ENCODE data around the gene APOL1.

Gene APOL1

DNA sequence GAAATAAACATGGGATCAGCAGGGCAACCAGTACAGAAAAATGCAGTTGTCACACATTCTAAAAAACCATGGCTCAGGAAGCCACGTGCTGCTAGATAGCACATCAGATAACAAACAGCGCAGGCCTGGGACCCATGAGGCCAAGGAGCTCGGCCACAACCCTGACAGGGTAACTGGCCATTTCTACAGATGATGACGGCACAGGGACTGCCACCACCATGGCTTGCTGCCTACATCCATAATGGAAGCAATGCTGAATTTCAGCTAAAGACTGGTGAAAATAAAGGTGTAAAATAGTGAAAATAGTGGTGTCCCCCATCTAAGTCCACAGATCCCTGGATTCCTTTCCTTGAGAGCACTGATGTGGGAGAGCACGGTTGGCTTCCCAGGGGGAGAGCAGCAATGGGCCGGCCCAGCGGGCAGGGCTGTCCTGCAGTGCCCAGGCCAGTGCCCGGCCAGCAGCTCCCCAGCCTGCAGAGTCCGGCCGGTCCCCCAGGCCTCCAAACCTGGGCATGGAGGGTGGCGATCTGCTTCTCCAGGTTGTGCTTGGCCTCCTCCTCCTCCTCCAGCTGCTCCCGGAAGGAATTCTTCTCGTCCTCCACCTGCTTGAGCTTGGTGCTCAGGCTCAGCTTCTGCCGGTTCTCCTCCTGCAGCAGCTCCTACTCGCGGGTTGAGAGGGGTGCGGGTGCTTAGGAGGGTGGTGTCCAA lies 40.0 kb downstream of the APOL1 start:
- no peak for DNase-seq (ENCODE audit: low read depth)

DNA sequence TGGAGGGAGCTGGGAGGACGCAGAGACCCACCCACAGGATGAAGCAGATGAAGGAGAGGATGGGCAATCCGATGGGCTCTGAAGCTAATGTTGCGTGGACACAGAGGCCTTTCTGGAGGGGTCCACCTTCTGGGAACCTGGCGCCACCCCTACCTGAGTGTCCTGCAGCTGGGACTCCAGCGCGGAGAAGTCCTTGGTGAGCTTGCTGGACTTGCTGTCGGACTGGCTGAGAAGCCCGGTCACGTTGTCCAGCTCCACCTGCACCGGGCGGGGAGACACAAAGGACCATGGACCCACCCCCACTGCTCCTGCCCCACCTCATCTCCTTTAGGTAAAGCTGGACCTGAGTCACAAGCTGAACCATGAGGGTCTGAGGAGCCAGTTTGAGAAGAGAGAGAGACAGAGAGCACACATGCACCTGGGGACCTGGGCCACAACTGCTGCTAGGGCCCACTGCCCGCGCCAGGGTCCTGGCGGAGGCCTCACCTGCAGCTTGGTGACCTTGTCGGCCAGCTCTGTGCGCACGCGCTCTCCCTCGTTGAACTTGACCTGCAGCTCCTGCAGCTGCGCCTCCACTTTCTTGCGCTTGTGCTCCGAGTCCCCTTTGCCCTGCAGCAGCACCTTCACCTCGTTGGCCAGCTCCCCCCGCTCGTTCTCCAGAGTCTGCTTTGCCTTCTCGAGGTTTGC lies 40.8 kb downstream of the APOL1 start:
- DNase-seq (ENCODE audit: low read depth), result no peak

DNA sequence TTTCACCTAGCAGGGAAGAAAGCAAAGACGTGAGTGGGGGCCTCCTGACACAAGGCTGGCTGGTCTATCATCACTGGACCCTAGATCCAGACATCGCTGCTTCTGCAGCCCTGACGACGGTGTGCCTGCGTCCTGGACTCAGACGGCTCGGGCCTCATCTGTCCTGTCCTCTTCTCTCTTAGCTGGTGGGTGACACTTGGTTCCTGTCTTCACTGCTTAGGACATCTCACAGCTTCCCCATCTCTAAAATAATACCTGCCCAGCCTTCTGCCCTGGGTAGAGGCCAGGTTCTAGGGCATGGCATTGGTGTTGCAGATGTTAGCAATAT lies 41.3 kb downstream of the APOL1 start:
- DNase-seq (ENCODE audit: low read depth), result no peak

DNA sequence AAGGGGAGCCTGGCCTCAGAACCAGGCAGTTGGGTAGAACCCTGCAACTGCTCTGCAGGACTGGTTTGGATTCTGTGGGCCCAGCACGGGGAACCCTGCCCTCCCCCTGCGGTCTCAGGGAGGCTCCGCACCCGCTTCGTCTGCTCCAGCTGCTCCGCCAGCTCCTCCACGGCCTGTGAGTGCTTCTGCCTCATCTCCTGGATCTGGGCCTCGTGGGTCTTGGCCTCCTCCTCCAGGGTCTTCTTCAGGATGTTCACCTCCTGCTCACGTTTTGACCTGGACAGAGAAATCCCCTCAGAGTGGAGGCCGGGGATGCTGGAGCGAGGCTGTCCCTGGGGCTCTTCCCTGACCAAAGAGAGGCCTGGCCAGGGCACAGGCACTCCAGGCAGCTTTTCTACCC lies 41.9 kb downstream of the APOL1 start:
- no peak for DNase-seq (ENCODE audit: low read depth)

DNA sequence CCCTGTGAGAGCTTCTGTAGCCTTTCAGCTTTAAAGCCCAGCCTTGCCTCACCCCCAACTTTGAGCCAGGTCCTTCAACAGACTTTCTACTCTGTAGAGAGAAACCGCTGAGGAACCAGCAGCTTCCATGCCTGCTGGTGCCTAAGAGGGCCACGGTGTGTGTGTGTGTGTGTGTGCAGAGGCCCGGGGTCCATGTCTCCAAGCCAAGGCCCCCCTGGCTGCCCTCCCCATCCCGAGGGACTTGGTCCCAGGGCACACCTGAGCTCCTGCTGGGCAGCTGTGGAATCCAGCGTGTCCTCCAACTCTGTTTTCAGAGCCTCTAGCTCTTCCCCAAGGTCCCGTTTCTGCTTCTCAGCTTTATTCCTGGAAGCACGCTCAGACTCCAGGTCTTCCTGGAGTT lies 42.3 kb downstream of the APOL1 start:
- no peak for DNase-seq (ENCODE audit: low read depth)

DNA sequence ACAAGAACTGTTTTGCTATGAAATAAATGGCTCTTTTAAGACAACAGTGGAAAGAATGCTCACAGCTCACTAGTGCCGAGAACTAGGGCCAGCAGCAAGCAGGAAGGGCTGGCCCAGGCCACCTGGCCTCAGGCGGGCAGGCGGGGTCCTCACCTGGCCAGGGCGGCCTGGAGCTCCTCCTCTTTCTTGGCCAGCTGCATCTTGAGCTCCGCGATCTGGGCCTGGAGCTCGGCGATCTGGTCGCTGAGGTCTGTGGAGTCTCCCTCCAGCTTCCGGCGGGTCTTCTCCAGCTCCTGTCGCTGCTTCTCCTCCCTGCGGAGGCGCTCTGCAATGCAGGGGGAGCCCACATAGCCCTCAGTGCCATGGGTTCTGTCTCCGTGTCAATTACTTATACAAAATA lies 43.8 kb downstream of the APOL1 start:
- DNase-seq (ENCODE audit: low read depth), result no peak

DNA sequence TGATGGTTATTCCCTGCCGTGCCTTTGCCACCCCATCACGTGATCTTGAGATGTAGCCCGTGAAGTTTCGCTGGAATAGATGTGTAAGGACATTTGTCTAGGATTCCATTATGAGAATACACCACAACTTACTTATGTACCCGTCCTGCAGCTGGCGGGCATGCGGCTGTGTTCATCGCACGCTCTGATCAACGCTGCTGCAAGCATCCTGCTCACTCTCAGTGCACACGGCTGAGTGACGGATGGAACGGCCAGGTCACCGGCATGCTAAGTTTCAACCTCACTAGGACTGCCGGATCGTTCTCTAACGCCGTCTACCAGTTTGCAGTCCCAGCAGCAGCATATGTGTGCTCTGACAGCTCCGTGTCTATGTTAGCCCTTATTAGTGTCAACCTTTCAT lies 44.6 kb downstream of the APOL1 start:
- DNase-seq (ENCODE audit: low read depth), result no peak

DNA sequence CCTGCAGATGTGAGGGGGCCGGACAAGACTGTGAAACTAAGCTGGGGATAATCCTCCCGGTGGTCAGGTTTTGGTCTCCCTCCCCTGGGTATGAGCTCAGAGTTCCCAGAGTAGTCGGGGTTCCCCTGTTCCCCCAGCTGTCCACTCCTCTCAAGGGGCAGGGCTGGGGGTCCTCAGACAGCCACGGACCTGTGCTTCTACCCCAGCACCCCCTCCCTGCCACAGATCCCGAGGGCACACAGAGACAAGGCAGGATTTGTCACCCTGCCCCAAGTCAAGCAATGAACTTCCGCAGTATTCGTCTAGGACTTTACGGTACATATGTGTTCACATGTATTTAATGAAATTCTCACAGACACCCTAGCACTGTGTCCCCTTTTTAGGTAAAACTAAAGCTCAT lies 45.2 kb downstream of the APOL1 start:
- DNase-seq (ENCODE audit: low read depth), result no peak

DNA sequence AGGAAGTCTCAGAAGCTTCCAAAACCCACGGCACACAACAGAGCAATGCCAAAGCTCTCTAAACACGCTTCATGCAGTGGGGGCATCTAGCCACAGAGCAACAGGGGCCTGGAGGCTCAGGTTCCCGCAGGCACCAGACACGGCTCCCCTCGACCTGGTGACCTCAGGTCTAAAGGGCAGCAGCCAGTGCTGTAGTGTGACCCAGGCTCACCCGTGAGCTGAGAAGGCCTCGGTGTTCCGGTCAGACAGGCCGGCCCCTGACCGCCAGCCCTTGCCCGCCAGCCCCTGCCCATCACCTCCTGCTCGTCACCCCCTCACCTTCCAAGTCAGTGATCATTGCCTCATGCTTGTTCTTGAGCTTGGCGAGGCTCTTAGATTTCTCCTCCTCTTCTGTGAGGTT lies 45.7 kb downstream of the APOL1 start:
- DNase-seq (ENCODE audit: low read depth), result no peak

DNA sequence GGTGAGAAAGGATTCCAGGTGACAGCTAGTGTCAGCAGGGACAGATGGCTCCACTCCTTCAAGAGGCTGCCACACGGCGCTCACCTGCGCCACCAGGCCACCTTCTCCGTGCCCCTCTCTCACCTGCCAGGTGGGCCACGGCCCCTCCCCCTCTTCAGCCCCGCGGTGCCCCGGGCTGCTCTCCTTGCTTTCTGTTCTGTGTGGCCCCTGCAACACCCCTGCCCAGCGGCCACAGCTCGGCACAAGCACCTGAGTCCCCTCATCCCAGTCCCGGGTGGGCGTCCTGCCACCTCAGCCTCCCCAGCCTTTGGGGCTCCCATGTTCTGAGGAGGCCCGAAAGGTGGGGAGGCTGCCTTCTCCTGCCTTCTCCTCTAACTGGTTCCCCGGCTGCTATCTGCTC lies 46.4 kb downstream of the APOL1 start:
- DNase-seq (ENCODE audit: low read depth), result no peak

DNA sequence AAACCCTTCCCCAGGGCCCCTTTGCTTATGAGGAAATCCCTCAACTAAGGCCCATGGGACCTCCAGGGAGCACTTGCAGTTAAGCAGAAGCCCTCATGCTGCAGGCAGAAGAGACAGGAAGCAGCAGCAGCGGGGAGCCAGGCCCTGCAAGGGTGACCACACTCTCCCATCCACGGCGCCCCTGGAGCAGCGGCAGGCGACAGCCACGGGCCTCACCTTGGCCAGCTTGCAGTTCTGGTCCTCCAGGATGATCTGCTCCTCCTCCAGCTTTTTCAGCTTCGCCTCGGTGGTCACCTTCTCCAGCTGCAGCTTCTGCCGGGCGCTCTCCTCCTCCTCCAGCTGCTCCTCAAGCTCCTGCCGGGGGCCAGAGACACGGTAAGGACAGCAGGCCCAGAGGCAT lies 47.0 kb downstream of the APOL1 start:
- no peak for DNase-seq (ENCODE audit: low read depth)

DNA sequence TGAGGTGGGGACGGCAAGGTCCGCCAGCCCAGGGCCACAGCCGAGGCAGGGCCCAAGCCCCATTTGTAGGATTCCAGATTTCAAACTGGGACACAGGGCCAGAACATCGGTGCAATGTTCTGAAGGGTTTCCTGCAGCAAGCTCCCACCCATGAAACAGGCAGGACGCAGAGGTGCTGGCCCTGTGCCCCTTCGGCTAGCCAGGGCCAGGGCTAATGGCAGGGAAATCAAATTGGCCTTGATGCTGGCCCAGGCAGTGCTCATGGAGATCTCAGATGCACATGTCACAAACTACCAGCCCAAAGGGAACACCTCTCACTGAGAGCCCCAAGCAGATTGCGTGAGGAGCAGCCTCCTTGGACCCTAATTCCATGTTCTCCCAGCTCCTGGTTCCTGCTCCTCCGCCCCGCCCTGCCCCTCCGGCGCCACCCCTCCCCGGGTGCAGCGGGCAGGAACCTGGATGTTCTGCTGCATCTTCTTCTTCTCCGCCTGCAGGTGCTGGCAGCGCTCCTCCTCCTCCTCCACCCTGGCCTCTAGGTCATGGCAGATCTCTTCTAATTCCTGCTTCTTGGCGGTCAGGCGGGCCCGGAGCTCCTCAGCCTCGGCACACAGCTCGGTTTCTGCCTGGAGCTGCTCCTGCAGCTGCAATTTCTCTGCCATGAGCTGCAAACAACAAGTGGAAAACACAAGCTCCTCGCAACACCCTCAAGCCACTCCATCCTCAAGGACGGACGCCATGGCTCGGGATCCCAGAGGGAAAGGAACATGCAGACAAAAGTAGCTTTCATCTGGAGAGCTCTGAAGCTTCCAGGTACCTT lies 47.7 kb downstream of the APOL1 start:
- no peak for DNase-seq (ENCODE audit: low read depth)

DNA sequence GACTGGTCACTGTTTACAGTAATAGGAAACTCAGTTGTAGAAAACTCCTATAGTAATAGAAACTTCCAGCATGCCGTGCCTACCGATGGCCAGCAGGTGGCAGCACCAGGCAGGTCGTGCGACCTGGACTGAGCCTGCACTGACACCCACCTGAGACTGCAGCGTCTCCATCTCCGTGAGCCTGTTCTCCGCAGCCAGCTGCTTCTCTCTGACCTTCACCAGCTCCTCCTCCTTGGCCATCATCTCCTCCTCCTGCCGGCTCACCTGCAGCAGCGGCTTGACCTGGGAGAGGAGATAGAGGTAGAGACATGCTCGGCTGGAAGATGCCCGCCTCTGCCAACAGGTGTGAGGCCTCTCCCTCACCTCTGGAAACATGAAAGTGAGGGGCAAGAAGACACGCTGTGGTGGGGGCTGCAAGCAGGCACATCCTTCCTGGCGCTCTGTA lies 48.5 kb downstream of the APOL1 start:
- no peak for DNase-seq (ENCODE audit: low read depth)

DNA sequence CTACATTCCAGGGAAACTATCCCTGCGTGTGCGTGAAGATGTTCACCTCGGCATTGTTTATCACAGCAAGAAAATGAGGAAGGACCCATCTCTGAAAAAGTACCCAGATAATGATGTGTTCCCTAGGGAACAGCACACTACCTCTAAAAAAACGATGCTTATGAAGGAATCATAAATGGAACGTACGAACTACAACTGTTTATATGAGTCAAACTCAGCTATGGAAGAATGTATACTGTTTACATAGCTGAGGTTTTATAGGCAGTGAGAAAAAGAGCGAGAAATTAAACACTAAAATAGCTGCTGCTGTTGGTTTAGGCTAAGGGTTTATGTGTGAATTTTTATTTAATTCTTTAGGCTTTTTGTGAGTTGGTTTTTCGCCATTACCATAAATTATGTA lies 48.9 kb downstream of the APOL1 start:
- DNase-seq (ENCODE audit: low read depth), result no peak

DNA sequence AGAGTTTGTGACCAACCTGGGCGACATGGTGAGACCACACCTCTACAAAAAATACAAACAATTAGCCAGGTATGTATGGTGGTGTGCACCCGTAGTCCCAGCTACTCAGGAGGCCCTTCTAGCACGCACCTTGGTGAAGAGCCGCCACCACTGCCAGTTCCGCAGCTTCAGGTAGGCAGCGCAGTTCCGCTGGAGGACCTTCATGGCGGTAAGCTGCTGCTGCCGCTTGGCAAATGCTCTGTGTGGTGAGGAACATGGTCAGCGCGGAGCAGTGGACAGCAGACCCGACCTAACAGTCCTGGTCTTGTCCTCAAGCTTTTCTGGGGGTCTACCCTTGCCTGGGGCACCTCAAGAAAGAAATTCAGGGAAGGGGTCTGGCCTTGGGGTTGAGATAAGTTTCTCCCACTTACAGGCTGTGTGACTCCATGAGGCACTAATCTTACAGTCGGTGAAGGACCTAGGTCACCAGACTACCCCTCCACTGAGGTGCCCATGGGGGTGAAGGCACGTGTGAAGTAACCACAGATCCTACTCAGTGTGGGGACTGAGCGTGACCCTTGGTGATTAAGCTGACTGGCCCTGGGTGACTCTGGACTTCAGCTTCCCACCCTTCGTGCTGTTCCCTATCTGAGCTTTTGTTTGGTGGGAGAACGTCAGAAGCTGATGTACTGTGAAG lies 49.6 kb downstream of the APOL1 start:
- no peak for DNase-seq (ENCODE audit: low read depth)

DNA sequence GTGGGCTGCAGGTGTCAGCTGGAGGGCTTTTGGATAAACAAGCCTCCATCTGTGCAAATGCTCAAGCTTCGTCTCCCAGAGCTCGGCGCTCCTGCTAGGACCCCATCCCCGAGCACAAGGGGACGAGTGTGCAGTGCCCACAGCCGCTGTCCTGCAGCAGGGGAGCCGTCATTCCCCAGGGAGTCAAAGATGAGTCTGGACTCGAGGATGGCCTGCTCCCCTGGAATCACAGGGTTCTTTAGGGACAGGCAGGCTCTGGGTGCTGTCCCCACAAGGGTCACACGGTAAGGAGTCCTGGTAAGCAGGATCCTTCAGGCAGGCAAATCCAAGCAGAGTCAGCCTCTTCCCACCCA lies 50.2 kb downstream of the APOL1 start:
- no peak for DNase-seq (ENCODE audit: low read depth)

DNA sequence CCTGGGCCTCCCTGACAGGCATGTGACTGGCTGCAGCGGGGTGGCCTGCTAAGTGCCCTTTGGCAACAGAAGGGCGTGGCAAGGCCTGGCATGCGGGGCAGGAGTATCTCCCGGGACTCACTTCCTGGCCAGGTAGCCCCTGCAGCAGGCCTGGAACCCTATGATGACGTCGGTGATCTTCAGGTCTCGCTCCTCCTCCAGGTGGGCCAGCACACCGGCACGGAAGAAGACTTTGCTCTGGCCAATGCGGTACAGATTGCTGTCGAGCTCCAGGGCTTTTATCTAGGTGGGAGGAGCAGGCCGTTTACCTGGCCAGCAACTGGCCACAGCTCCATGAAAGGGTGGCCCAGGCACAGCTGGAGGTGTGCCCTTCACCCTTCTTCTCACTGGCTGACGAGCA lies 50.9 kb downstream of the APOL1 start:
- no peak for DNase-seq (ENCODE audit: low read depth)

DNA sequence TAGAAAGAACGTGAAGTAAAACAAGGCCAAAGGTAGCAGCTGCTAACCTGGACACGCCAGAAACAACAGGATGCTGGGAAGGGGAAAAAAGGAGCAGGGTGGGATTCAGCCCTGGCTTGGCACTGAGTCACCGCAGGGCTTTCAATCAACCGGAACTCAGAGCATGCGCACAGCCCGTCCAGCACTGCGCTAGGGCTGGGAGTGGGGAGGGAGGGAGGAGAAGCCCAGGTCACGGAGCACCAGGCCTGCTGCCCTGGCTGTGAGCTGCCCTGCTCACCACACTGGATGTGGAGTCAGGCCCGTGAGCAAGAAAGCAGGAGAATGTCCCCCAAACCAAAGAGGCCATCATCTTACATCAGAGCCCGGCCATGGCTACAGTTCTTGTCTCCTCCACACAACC lies 51.5 kb downstream of the APOL1 start:
- no peak for DNase-seq (ENCODE audit: low read depth)

DNA sequence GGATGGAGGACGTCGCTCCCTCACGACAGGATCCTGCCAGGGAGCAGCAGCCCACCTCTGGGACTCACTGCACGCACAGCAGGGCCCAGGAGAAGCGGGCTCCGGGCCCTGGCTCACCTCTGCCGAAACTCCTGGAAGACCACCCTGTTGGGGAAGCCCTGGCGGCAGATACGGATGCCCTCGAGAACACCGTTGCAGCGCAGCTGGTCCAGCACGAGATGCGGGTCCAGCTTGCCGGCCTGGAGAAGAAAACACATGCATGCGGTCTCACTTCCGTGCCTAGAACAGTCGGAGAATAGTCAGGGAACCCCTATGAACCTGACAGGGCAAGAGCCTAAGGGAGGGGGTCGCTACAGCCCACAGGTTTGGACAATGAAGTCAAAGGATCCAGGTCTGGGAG lies 52.9 kb downstream of the APOL1 start:
- no peak for DNase-seq (ENCODE audit: low read depth)

DNA sequence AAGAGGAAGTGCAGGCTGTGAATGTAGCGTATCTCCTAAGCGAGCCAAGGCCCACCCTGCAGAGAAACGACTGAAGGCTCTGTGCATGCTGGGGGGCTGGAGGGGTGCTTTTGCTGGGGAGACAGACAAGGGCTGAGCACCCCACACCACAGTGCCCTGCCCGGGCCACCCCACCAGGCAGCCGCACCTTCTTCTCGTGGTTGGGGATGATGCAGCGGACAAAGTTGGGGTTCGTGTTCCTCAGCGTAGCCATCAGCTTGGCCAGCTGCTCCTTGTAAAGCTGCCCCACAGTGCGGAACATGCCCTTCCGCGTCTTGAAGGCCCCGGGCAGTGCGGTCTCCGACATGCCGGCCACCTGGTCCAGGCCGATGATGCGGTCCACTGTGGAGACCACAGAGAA lies 53.3 kb downstream of the APOL1 start:
- no peak for DNase-seq (ENCODE audit: low read depth)

DNA sequence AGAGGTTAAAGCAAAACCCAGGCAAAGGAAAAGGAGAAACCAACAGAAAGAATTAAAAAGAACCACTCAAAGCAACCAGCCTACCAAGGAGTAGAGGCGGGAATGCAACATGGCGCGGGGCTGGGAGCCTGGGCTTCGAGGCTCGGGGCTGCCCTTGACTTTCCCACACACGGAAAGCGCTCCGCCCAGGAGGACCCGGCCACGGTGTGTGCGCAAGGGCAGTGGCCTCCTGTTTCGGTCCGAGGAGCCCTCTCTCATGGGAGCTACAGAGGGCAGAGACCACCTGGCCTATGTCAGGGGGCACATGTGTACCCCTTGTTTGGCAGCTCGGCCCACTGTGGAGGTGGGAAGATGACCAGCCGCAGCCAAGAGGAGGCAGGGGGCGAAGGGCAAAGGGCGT lies 55.9 kb downstream of the APOL1 start:
- no peak for DNase-seq (ENCODE audit: low read depth)

DNA sequence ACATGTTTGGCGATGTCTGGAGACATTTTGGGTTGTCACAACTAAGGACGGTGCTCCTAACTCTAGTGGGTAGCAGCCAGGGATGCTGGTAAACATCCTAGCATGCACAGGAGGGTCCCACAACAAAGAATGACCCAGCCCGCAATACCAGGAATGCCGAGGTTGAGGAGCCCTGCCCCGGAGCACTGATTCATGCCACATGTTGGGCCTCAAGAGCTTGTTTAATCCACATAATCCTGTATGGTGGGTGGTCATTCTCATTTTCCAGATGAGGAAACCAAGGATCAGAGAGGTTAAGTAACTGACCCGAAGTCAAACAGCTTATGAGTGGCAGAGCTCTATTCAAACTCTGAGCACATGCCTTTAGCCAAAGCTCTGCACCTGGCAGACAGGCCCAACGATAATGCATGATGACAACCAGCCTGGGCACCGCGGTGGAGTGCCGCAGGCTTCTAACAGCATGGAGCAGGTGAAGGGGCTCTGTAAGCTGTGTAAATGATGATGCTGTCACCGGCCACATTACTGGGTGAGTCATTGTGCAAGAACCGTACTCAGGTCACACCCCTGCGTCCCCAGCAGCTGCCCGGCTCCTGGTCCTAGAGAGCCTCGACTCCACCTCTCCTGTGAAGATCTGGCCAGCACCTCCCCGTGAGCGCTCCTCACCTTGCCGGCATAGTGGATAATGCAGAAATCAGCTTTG lies 58.6 kb downstream of the APOL1 start:
- DNase-seq (ENCODE audit: low read depth), result no peak
